ENCODE results near the gene SDK1. TPM values are rescaled to one million over a fixed set of nuclear protein-coding genes. Genes with fewer than 3 reads are reported as not detected.

The SDK1 gene
- total and polyA plus RNA-seq, 2 of the 8 experiments (the other 6 are each of a cell fraction or from before 2014, with no cell fraction given), result 3.3 to 7.2 TPM

DNA sequence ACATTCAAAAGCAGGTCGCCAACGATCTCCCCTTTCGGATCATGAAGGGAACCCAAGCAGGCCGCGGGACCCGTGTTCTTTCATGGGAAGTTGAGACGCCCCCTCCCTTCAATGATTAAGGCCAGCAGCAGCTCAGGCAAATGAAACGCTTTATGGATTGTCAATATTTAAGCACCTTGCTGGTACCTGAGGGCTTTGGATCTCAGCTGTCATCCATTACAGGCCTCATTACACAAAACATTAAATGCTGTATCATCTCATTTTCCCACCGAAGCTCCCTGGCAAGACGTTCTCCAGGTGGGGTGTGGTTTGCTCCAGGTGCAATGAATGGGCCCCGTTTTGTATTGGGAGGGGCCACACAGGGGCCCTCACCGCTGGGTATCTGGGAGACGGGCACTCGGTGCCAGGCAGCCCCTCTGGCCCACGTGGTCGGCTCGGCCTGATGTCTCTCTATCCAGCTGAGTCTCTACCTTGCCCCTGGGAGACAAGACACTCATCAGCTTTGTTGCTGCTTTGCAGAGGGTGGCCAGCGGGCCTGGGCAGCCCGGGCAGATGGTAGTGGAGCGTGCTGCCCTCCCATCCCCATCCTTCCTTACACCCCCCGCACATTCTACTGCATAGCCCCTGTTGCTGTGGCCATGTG is 925.0 kb downstream of the SDK1 start:
- Histone ChIP-seq H2AFZ (ENCODE audit: low read length) (no peak overlapping the region), H3K36me3 (ENCODE audit: control insufficient read depth in 2 of 4, insufficient read depth in 4 of 4, low read length in 3 of 4) (no peaks in the 10 kb centered on the region), H2BK5ac (ENCODE audit: low read depth, low read length) (no peak overlapping the region), H3K4me1 (replicated peaks in 1 of 4; ENCODE audit: control insufficient read depth in 3 of 4, insufficient read depth in 4 of 4, low read length in 3 of 4) (no peaks in the 10 kb centered on the region; a peak in 1 of 7 replicates), H3K14ac (ENCODE audit: insufficient read length) (no peak overlapping the region), H3K23ac (ENCODE audit: insufficient read length) (no peak overlapping the region), H4K20me1 (replicated peaks in 1 of 2; ENCODE audit: control insufficient read depth in 1 of 2, insufficient read depth in 2 of 2, low read length in 2 of 2) (no peaks in the 10 kb centered on the region), H3K9ac (replicated peaks in 1 of 4; ENCODE audit: extremely low read depth in 1 of 4, low read depth in 3 of 4, low read length in 3 of 4) (no peak overlapping the region), H3K4ac (replicated peaks; ENCODE audit: insufficient read length, low read depth, low read length) (no peak overlapping the region), H3K4me3 (ENCODE audit: extremely low read depth in 1 of 4, insufficient read depth in 2 of 4, low read depth in 3 of 4, low read length in 4 of 4) (no peak overlapping the region), H3K23me2 (ENCODE audit: low read depth, low read length) (peaks cover 3% of the 10 kb centered on the region; the same call in 1 of the 2 replicates), H2BK15ac (ENCODE audit: low read length) (peak overlapping the region; percentile 67; the same call in 1 of the 2 replicates), H2BK120ac (replicated peaks; ENCODE audit: low read depth, low read length) (no peak overlapping the region), H4K8ac (ENCODE audit: extremely low read depth, insufficient read depth, low read length) (no peak overlapping the region), H3K27me3 (replicated peaks in 1 of 4; ENCODE audit: control insufficient read depth in 3 of 4, extremely low read depth in 1 of 4, insufficient read depth in 3 of 4, low read length in 3 of 4) (no peaks in the 10 kb centered on the region), H4K91ac (replicated peaks; ENCODE audit: insufficient read length, low read length) (no peak overlapping the region), H2AK5ac (ENCODE audit: low read depth, low read length) (no peak overlapping the region), H3K18ac (ENCODE audit: extremely low read depth, low read length) (no peak overlapping the region), H3K27ac (ENCODE audit: low read depth, low read length) (no peak overlapping the region), H2BK20ac (ENCODE audit: low read length) (no peak overlapping the region), H4K5ac (ENCODE audit: insufficient read length, low read depth, low read length) (no peak overlapping the region), H3K79me2 (ENCODE audit: control insufficient read depth in 1 of 2, insufficient read depth in 2 of 2, low read length in 2 of 2) (no peaks in the 10 kb centered on the region), H3K56ac (replicated peaks; ENCODE audit: insufficient read length, low read depth, low read length) (no peak overlapping the region), H3K79me1 (ENCODE audit: low read depth, low read length) (no peaks in the 10 kb centered on the region), H3K4me2 (ENCODE audit: insufficient read depth in 1 of 2, low read depth in 2 of 2, low read length in 2 of 2) (no peak overlapping the region), H2BK12ac (ENCODE audit: low read depth, low read length) (no peak overlapping the region), H3K9me3 (ENCODE audit: insufficient read depth in 2 of 2, low read depth in 1 of 2, low read length in 1 of 2) (no peaks in the 10 kb centered on the region)
- FAIRE-seq, result no peak
- 82% methylated on average over 19 of the region's 21 CpGs; no CpG with 5 or more reads in 1 of the 2 experiments for WGBS, 2 experiments (ENCODE audit: extremely low coverage in 1 of 2, insufficient coverage in 1 of 2, insufficient read length in 1 of 2, insufficient replicate concordance in 2 of 2, low coverage in 1 of 2, low lambda C conversion rate in 2 of 2, missing lambda C conversion rate in 1 of 2)
- ChIA-PET CTCF (ENCODE audit: partially characterized antibody) (interaction anchor here (0.6 to 3.4 kb wide), 46 partner anchors 8 to 1534 kb away, joined by 3 to 26 read pairs (median 3); no protein-coding TSS in a partner anchor), POLR2A (ENCODE audit: partially characterized antibody) (interaction anchor here (0.6 to 1.0 kb wide), 2 partner anchors 15 to 487 kb away, joined by 3 to 4 read pairs; no protein-coding TSS in a partner anchor)
- no peak for TF ChIP-seq PHF8 (conservative IDR thresholded peaks at IDR 0.05; ENCODE audit: low read depth, low read length)
- TF ChIP-seq TCF12 (IDR thresholded peaks at IDR 0.05; ENCODE audit: low read depth, low read length), result no peak
- no peak for TF ChIP-seq SP2 (IDR thresholded peaks at IDR 0.05; ENCODE audit: low read length)
- no peak for TF ChIP-seq POU5F1 (IDR thresholded peaks at IDR 0.05; ENCODE audit: low read depth, low read length)
- TF ChIP-seq HDAC2 (IDR thresholded peaks at IDR 0.05; ENCODE audit: borderline replicate concordance in 1 of 2, low read depth in 2 of 2, low read length in 2 of 2), result no peak
- no peak for TF ChIP-seq KDM1A (IDR thresholded peaks at IDR 0.05; ENCODE audit: borderline replicate concordance, low read length)
- no peak for TF ChIP-seq JUN (IDR thresholded peaks at IDR 0.05; ENCODE audit: low read depth, low read length)
- TF ChIP-seq CTBP2 (IDR thresholded peaks at IDR 0.05; ENCODE audit: borderline replicate concordance, insufficient read depth, insufficient read length, low read length), result no peak
- TF ChIP-seq SRF (IDR thresholded peaks at IDR 0.05; ENCODE audit: low read depth, low read length), result no peak
- TF ChIP-seq JUND (IDR thresholded peaks at IDR 0.05; ENCODE audit: low read length), result no peak
- no peak for TF ChIP-seq TEAD4 (IDR thresholded peaks at IDR 0.05; ENCODE audit: low read depth, low read length)
- TF ChIP-seq NRF1 (IDR thresholded peaks at IDR 0.05; ENCODE audit: low read depth, low read length), result no peak
- TF ChIP-seq KDM5A (IDR thresholded peaks at IDR 0.05; ENCODE audit: low read length), result no peak
- TF ChIP-seq RXRA (IDR thresholded peaks at IDR 0.05; ENCODE audit: insufficient read depth, low read depth, low read length), result no peak
- DNase-seq (ENCODE audit: low read depth in 1 of 2, low spot score in 2 of 2), result no peak
